Hepatocyte (in vitro differentiated cells): ENCODE measurements around the gene XKRX. TPM values are rescaled to one million over a fixed set of nuclear protein-coding genes. Genes with fewer than 3 reads are reported as not detected.

Experiments used
- DNase-seq: peaks from one replicate; pipeline ENCODE4 v3.0.0-alpha.2; 2016; ENCODE audit warnings: low spot score
- H2AFZ ChIP-seq: fragments of 200-600 bp; sonication (generic); 2 replicates; pipeline ENCODE4 v1.6.0; 2016; ENCODE audit warnings: antibody characterized with exemption, mild to moderate bottlenecking
- H3K27ac ChIP-seq: fragments of 200-600 bp; sonication (generic); 2 replicates; pipeline ENCODE4 v1.5.1; 2016; ENCODE audit warnings: mild to moderate bottlenecking
- H3K27me3 ChIP-seq: fragments of 200-600 bp; sonication (generic); 2 replicates; pipeline ENCODE4 v1.6.1; 2016
- H3K36me3 ChIP-seq: fragments of 200-600 bp; sonication (generic); replicated peaks from 2 replicates; pipeline ENCODE4 v1.5.1; 2016; ENCODE audit warnings: low read depth; ENCODE audit not compliant: insufficient read depth
- H3K4me1 ChIP-seq: fragments of 200-600 bp; sonication (generic); 2 replicates; pipeline ENCODE4 v1.5.1; 2016; ENCODE audit warnings: mild to moderate bottlenecking, moderate library complexity; ENCODE audit not compliant: insufficient read depth
- H3K4me2 ChIP-seq: fragments of 200-600 bp; sonication (generic); 2 replicates; pipeline ENCODE4 v1.6.0; 2016
- H3K4me3 ChIP-seq: fragments of 200-600 bp; sonication (generic); 2 replicates; pipeline ENCODE4 v1.5.1; 2016; ENCODE audit warnings: mild to moderate bottlenecking
- H3K79me2 ChIP-seq: fragments of 200-600 bp; sonication (generic); 2 replicates; pipeline ENCODE4 v1.6.0; 2017; ENCODE audit warnings: mild to moderate bottlenecking
- H3K9me2 ChIP-seq: fragments of 200-600 bp; sonication (generic); replicated peaks from 2 replicates; pipeline ENCODE4 v1.6.0; 2017; ENCODE audit warnings: mild to moderate bottlenecking; ENCODE audit not compliant: insufficient read depth
- H3K9me3 ChIP-seq: fragments of 200-600 bp; sonication (generic); 2 replicates; pipeline ENCODE4 v1.5.1; 2016; ENCODE audit warnings: low read depth, mild to moderate bottlenecking
- H4K20me1 ChIP-seq: fragments of 200-600 bp; sonication (generic); 2 replicates; pipeline ENCODE4 v1.6.0; 2016; ENCODE audit warnings: mild to moderate bottlenecking; ENCODE audit not compliant: insufficient read depth, poor library complexity, severe bottlenecking
- EZH2 ChIP-seq: fragments of 200-600 bp; sonication (generic); IDR thresholded peaks from 2 replicates; pipeline ENCODE4 v1.6.1; 2016; ENCODE audit warnings: antibody characterized with exemption, mild to moderate bottlenecking, borderline replicate concordance
- EZH2phosphoT487 ChIP-seq: fragments of 200-600 bp; sonication (generic); IDR thresholded peaks from one replicate; pipeline ENCODE4 v1.6.1; 2018; ENCODE audit warnings: antibody characterized with exemption, mild to moderate bottlenecking, low read depth, moderate library complexity; ENCODE audit not compliant: unreplicated experiment, severe bottlenecking
- WGBS: methylation state at CpG from one replicate; pipeline ENCODE4 v1.1.6; 2016; ENCODE audit warnings: low lambda C conversion rate; ENCODE audit errors: missing lambda C conversion rate; 5-methylcytosine and 5-hydroxymethylcytosine counted together
- polyA plus RNA-seq: library from polyadenylated mRNA; unstranded; fragments of >200 nt; fragmentation: Nextera tagmentation; extraction: Ambion mirVana; gene quantifications from 2 replicates; pipeline ENCODE4 v1.2.1, GENCODE V29; 2016
- total RNA-seq: library from RNA; depleted of rRNA; stranded (reverse); fragments of >200 nt; gene quantifications from 2 replicates; pipeline ENCODE4 v1.2.3, GENCODE V29; 2014
- TF ChIP-seq, protein P1 (sequence below): fragments of 200-600 bp; sonication (generic); IDR thresholded peaks from 2 replicates; pipeline ENCODE4 v1.5.1; 2016; ENCODE audit warnings: antibody characterized with exemption, mild to moderate bottlenecking; ENCODE audit not compliant: poor library complexity

The XKRX gene
- total and polyA plus RNA-seq, 2 experiments from 2014 or later = 1.1 to 8.7 TPM

DNA sequence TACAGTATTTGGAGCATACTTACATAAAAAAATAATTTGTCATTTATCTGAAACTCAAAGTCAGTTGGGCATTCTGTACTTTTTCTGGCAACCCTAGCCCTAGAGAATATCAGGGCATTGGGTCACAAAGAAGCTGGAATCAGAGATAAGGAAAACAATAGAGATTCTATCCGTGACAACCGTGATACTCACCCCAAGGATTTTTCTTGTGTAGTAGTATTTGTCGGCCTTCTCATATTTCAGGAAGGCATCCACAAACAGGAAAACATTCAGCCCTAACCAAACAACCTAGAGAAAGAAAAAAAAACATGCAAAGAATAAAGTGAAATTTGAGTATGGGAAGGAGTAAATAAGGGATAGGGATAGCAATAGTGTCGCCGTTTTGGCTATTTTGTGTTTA lies 58.2 kb downstream of the XKRX start:
- Histone ChIP-seq H3K27ac (no peak overlapping the region), H3K27me3 (no peaks in the 10 kb centered on the region), H3K4me2 (no peak overlapping the region), H3K36me3 (no peaks in the 10 kb centered on the region), H3K4me1 (no peaks in the 10 kb centered on the region), H3K9me3 (no peaks in the 10 kb centered on the region), H2AFZ (no peak overlapping the region), H3K79me2 (no peaks in the 10 kb centered on the region), H4K20me1 (no peaks in the 10 kb centered on the region), H3K4me3 (no peak overlapping the region), H3K9me2 (no peaks in the 10 kb centered on the region)
- DNase-seq = no peak
- WGBS = 67% methylated on average over 5 of the region's 5 CpGs
- TF ChIP-seq, protein P1, sequence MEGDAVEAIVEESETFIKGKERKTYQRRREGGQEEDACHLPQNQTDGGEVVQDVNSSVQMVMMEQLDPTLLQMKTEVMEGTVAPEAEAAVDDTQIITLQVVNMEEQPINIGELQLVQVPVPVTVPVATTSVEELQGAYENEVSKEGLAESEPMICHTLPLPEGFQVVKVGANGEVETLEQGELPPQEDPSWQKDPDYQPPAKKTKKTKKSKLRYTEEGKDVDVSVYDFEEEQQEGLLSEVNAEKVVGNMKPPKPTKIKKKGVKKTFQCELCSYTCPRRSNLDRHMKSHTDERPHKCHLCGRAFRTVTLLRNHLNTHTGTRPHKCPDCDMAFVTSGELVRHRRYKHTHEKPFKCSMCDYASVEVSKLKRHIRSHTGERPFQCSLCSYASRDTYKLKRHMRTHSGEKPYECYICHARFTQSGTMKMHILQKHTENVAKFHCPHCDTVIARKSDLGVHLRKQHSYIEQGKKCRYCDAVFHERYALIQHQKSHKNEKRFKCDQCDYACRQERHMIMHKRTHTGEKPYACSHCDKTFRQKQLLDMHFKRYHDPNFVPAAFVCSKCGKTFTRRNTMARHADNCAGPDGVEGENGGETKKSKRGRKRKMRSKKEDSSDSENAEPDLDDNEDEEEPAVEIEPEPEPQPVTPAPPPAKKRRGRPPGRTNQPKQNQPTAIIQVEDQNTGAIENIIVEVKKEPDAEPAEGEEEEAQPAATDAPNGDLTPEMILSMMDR = no peak
- TF ChIP-seq EZH2 = no peak
- no peak for TF ChIP-seq EZH2phosphoT487

DNA sequence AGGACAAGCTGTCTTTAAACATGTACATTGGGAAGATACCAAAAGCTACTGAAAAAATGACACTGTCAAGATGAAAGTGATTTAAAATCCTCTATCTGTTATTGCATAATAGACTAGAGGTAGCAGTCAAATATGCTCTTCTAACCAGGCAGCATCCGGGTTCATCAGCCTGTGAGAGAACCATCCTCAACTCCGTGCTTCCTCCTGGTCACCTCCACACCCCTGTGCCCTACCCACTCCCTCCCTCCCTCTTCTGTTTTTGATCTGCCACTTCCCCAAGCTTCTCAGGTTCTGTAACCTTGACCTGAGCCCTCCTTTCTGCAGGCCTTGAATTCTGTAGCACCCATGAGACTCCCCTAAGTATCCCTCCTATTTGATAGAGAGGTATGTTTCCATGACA lies 60.4 kb downstream of the XKRX start:
- Histone ChIP-seq H4K20me1 (no peaks in the 10 kb centered on the region), H3K27ac (no peak overlapping the region), H3K79me2 (no peaks in the 10 kb centered on the region), H3K36me3 (no peaks in the 10 kb centered on the region), H3K4me1 (no peaks in the 10 kb centered on the region), H3K4me3 (no peak overlapping the region), H3K9me3 (no peaks in the 10 kb centered on the region), H3K4me2 (no peak overlapping the region), H3K27me3 (no peaks in the 10 kb centered on the region), H3K9me2 (no peaks in the 10 kb centered on the region), H2AFZ (no peak overlapping the region)
- DNase-seq = no peak
- TF ChIP-seq EZH2phosphoT487 (no peak), EZH2 (no peak)
- TF ChIP-seq, protein P1 = no peak
- 71% methylated on average over 2 of the region's 2 CpGs for WGBS

DNA sequence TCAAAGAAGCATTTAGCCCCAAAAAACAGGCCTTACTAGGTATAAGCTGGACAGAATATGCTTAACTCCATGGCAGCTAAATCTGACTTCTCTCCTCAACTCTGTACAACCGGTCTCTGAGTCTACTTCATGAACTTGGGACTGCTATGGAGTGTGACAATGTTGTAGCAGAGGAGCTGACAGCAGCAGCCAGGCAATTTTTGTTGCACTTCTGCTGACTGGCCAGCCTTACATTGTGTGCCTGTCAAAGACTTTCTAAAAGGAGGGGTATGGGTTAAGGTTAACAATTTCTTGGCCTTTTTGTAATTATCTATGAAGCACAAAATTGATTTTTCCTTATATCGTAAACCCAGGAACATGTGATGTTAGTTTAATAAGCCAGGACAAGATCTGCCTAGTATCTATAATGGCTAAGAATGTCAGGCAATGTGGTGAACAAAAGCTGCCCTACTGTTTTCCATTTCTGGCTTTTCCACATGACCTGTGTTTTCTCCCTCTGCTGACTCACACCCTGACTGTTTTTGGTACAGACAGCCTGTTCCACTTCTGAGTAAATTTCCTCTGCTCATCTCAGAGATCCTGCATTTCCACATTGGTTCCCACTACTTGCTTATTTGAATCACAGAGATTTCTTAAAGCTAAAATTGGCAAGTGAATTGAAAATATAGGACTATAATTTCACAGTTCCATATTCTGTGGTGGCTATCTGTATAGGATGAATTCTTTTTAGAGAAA lies 63.9 kb downstream of the XKRX start:
- Histone ChIP-seq H3K79me2 (no peaks in the 10 kb centered on the region), H3K9me2 (no peaks in the 10 kb centered on the region), H3K9me3 (no peaks in the 10 kb centered on the region), H3K4me3 (no peak overlapping the region), H4K20me1 (no peaks in the 10 kb centered on the region), H3K27ac (no peak overlapping the region), H3K4me2 (no peak overlapping the region), H3K27me3 (no peaks in the 10 kb centered on the region), H3K4me1 (no peaks in the 10 kb centered on the region), H3K36me3 (no peaks in the 10 kb centered on the region), H2AFZ (no peak overlapping the region)
- WGBS = 77% methylated on average over 2 of the region's 2 CpGs
- DNase-seq = no peak
- TF ChIP-seq EZH2 (no peak), EZH2phosphoT487 (no peak)
- TF ChIP-seq, protein P1 = no peak

Other genes with a start within 250 kb of the XKRX start
- 1.2 and 2.4 TPM in 2 replicates for gene SYTL4, start 196.8 kb downstream of the XKRX start, total RNA-seq
- 2.6 and 3.4 TPM in 2 replicates for gene SYTL4, start 196.8 kb downstream of the XKRX start, polyA plus RNA-seq
- 12.2 TPM in 2 replicates for gene CSTF2, start 108.5 kb downstream of the XKRX start, total RNA-seq
- 11.2 and 13.0 TPM in 2 replicates for gene CSTF2, start 108.5 kb downstream of the XKRX start, polyA plus RNA-seq
- 2.5 and 3.0 TPM in 2 replicates for gene NOX1, start 54.6 kb downstream of the XKRX start, total RNA-seq
- 0.99 and 1.9 TPM in 2 replicates for gene NOX1, start 54.6 kb downstream of the XKRX start, polyA plus RNA-seq
- gene ARL13A, start 40.8 kb upstream of the XKRX start, total RNA-seq = not detected in 2 replicates
- not detected in 2 replicates for gene ARL13A, start 40.8 kb upstream of the XKRX start, polyA plus RNA-seq
- 11.6 and 12.6 TPM in 2 replicates for gene TRMT2B, start 123.2 kb upstream of the XKRX start, total RNA-seq
- 6.4 and 7.4 TPM in 2 replicates for gene TRMT2B, start 123.2 kb upstream of the XKRX start, polyA plus RNA-seq
- 2.0 and 2.6 TPM in 2 replicates for gene TMEM35A, start 150.0 kb upstream of the XKRX start, total RNA-seq
- 2.5 and 2.9 TPM in 2 replicates for gene TMEM35A, start 150.0 kb upstream of the XKRX start, polyA plus RNA-seq
- gene CENPI, start 169.3 kb upstream of the XKRX start, total RNA-seq = 4.5 and 6.3 TPM in 2 replicates
- gene CENPI, start 169.3 kb upstream of the XKRX start, polyA plus RNA-seq = 0.42 and 0.78 TPM in 2 replicates